NCI-H2196 treated with DMSO at 0.1 percent for 48 hours (cell line): ENCODE results near the gene STT3A.

Experiments
- DNase-seq: peaks from one replicate; lab custom pipeline; 2025; ENCODE audit not compliant: unreplicated experiment; lab: John Stamatoyannopoulos, UW

Gene STT3A

GRCh38 chr11:125587480-125587879 lies 5.2 kb upstream of the STT3A start:
- no peak for DNase-seq

- DNase-seq, result no peak
These were observed 4.1 kb upstream of the STT3A start for GRCh38 chr11:125588505-125588904.

- DNase-seq, result no peak
These were observed 875 bp upstream of the STT3A start for GRCh38 chr11:125591649-125592304.

- DNase-seq, result no peak
These were observed 615 bp downstream of the STT3A start for GRCh38 chr11:125593114-125593820.

- no peak for DNase-seq
These were observed 2.3 kb downstream of the STT3A start for GRCh38 chr11:125594958-125595357.

GRCh38 chr11:125600663-125601062 lies 8.0 kb downstream of the STT3A start:
- no peak for DNase-seq

- no peak for DNase-seq
These were observed 10.6 kb downstream of the STT3A start for GRCh38 chr11:125603207-125603606.

- no peak for DNase-seq
These were observed 12.8 kb downstream of the STT3A start for GRCh38 chr11:125605417-125605816.

- DNase-seq, result no peak
These were observed 16.9 kb downstream of the STT3A start for GRCh38 chr11:125609545-125609944.

GRCh38 chr11:125618383-125618782 lies 25.7 kb downstream of the STT3A start:
- no peak for DNase-seq

GRCh38 chr11:125621995-125622394 lies 29.3 kb downstream of the STT3A start:
- DNase-seq, result no peak

GRCh38 chr11:125623064-125623463 lies 30.4 kb downstream of the STT3A start:
- no peak for DNase-seq

- no peak for DNase-seq
These were observed 32.1 kb downstream of the STT3A start, which contains the start of gene CHEK1 for GRCh38 chr11:125624756-125625213. Gene CHEK1, plus strand, starts transcription at chr11:125625163. Its CDS starts 1,606 bp downstream, at chr11:125626769.

- DNase-seq, result peak; percentile 53
These were observed 32.6 kb downstream of the STT3A start for GRCh38 chr11:125625225-125625629.

GRCh38 chr11:125625630-125626287 lies 33.1 kb downstream of the STT3A start:
- DNase-seq, result peak; percentile 87

GRCh38 chr11:125626288-125626950 lies 33.8 kb downstream of the STT3A start:
- DNase-seq, result peak; percentile 87

GRCh38 chr11:125627236-125627910 lies 34.7 kb downstream of the STT3A start:
- DNase-seq, result no peak

GRCh38 chr11:125637840-125638239 lies 45.2 kb downstream of the STT3A start:
- no peak for DNase-seq

- no peak for DNase-seq
These were observed 45.7 kb downstream of the STT3A start for GRCh38 chr11:125638315-125638714.

GRCh38 chr11:125645871-125646270 lies 53.2 kb downstream of the STT3A start:
- no peak for DNase-seq
